ENCODE results near the gene LHFPL6. TPM values are rescaled to one million over a fixed set of nuclear protein-coding genes. Genes with fewer than 3 reads are reported as not detected.

The LHFPL6 gene
- polyA plus RNA-seq, 2 of the 4 experiments (the other 2 are of a cell fraction): 1.7 to 5.4 TPM

DNA sequence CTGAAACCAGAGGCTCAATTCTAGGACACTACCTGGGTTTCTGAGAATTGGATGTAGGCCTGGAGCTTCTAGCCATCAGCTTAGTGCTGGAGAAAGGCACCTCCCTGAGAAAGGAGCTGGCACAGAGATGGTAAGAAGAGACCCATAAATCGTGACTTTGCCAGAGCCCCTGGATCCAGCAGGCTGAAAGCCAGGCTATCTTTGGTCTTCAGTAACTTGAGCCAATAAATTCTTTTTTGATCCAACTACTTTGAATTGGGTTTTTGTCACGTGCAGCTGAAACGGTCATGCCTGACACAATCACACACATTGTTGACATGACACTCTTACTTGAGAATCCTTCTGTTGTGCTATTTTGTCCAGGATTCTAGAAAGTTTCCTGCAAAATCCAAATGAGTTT is 103.4 kb downstream of the LHFPL6 start:
- WGBS (ENCODE audit: missing lambda C conversion rate): 47% methylated on average over 3 of the region's 3 CpGs
- ATAC-seq (no peak), DNase-seq (ENCODE audit: low read depth in 1 of 2, low spot score in 1 of 2) (no peak), FAIRE-seq (no peak)
- no peaks in the 10 kb centered on the region for H3K9me3 ChIP-seq
- no peak overlapping the region for H3K4me3 ChIP-seq
- H3K4me1 ChIP-seq: no peaks in the 10 kb centered on the region
- no peak overlapping the region for H3K27ac ChIP-seq
- H3K4me2 ChIP-seq: no peak overlapping the region
- ChIA-PET CTCF (interaction anchor here (0.8 kb wide), 1 partner anchor 10 kb away, joined by 3 read pairs; no protein-coding TSS in a partner anchor), POLR2A (no interaction called here)
- TF ChIP-seq BHLHE40 (IDR thresholded peaks at IDR 0.05; ENCODE audit: low read depth, low read length): no peak
- TF ChIP-seq, protein P1, sequence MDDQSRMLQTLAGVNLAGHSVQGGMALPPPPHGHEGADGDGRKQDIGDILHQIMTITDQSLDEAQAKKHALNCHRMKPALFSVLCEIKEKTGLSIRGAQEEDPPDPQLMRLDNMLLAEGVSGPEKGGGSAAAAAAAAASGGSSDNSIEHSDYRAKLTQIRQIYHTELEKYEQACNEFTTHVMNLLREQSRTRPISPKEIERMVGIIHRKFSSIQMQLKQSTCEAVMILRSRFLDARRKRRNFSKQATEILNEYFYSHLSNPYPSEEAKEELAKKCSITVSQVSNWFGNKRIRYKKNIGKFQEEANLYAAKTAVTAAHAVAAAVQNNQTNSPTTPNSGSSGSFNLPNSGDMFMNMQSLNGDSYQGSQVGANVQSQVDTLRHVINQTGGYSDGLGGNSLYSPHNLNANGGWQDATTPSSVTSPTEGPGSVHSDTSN (IDR thresholded peaks at IDR 0.05): no peak
- TF ChIP-seq HOXB5 (CRISPR knock-in tag; IDR thresholded peaks at IDR 0.05): no peak
- no peak for TF ChIP-seq REST (IDR thresholded peaks at IDR 0.05)
- TF ChIP-seq RNF2 (IDR thresholded peaks at IDR 0.05; ENCODE audit: borderline replicate concordance, low read depth): no peak
- TF ChIP-seq FOSB (CRISPR knock-in tag; IDR thresholded peaks at IDR 0.05): no peak
- TF ChIP-seq, protein P2, sequence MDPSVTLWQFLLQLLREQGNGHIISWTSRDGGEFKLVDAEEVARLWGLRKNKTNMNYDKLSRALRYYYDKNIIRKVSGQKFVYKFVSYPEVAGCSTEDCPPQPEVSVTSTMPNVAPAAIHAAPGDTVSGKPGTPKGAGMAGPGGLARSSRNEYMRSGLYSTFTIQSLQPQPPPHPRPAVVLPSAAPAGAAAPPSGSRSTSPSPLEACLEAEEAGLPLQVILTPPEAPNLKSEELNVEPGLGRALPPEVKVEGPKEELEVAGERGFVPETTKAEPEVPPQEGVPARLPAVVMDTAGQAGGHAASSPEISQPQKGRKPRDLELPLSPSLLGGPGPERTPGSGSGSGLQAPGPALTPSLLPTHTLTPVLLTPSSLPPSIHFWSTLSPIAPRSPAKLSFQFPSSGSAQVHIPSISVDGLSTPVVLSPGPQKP (IDR thresholded peaks at IDR 0.05; ENCODE audit: low read depth, low read length): no peak
- TF ChIP-seq MAX (IDR thresholded peaks at IDR 0.05): no peak
- TF ChIP-seq KDM5A (IDR thresholded peaks at IDR 0.05): no peak
- no peak for TF ChIP-seq HMGXB4 (CRISPR knock-in tag; IDR thresholded peaks at IDR 0.05; ENCODE audit: borderline replicate concordance)
- no peak for TF ChIP-seq GATA3 (IDR thresholded peaks at IDR 0.05; ENCODE audit: borderline replicate concordance)
- TF ChIP-seq HOXB13 (CRISPR knock-in tag; IDR thresholded peaks at IDR 0.05; ENCODE audit: low read depth): no peak
- no peak for TF ChIP-seq SMC3 (IDR thresholded peaks at IDR 0.05)
- TF ChIP-seq TFCP2L1 (CRISPR knock-in tag; IDR thresholded peaks at IDR 0.05): no peak

DNA sequence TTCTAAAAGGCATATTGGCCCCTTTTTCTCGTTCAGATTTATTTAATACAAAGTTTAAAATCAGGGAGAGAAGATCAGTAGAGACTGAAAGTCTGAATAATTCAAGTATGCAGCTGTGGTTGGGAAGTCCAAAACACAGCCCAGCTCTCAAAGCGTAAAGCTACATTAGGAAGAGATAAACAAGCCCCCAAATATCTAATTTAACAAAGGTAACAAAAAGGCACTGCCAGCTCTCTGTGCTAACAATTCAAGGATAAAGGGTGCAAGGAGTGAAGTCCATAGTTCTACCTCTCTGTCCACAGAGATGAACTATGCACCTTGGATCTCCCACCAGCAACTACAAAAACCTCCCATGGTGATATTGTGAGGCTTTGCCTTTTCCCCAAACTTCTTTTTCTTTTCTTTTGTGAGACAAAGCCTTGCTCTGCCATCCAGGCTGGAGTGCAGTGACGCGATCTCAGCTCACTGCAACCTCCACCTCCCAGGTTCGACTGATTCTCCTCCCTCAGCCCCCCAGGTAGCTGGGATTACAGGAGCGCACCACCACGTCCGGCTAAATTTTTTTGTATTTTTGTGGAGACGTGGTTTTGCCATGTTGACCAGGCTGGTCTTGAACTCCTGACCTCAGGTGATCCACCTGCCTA is 104.4 kb downstream of the LHFPL6 start:
- no peak overlapping the region for H3K27ac ChIP-seq
- ChIA-PET POLR2A (no interaction called here), CTCF (interaction anchor here (0.6 to 0.8 kb wide), 3 partner anchors 9 to 64 kb away, joined by 3 to 4 read pairs (median 3); no protein-coding TSS in a partner anchor)
- ATAC-seq (no peak), FAIRE-seq (no peak), DNase-seq (ENCODE audit: low read depth in 1 of 2, low spot score in 1 of 2) (no peak)
- H3K4me3 ChIP-seq: no peak overlapping the region
- TF ChIP-seq JUNB (IDR thresholded peaks at IDR 0.05): no peak
- H3K9me3 ChIP-seq: no peaks in the 10 kb centered on the region
- no peaks in the 10 kb centered on the region for H3K4me1 ChIP-seq
- H3K4me2 ChIP-seq: no peak overlapping the region
- WGBS (ENCODE audit: missing lambda C conversion rate): 65% methylated on average over 9 of the region's 9 CpGs
